Vagina (tissue), 2 donors: ENCODE results near the gene ARHGAP19. TPM values are rescaled to one million over a fixed set of nuclear protein-coding genes. Genes with fewer than 3 reads are reported as not detected.

Experiments
- DNase-seq, 2 donors: peaks; one replicate each; pipeline ENCODE4 v3.0.0-alpha.2; 2017; ENCODE audit errors: extremely low spot score in 2 of 2
- H3K27ac ChIP-seq: fragments of 200-600 bp; sonication (generic); one replicate; pipeline ENCODE4 v1.5.1; 2019
- H3K27me3 ChIP-seq: fragments of 200-600 bp; sonication (generic); one replicate; pipeline ENCODE4 v1.5.1; 2019
- H3K36me3 ChIP-seq, 2 donors: fragments of 200-600 bp; sonication (generic); one replicate each; pipeline ENCODE4 v1.5.1; 2017 to 2019
- H3K4me1 ChIP-seq: fragments of 200-600 bp; sonication (generic); one replicate; pipeline ENCODE4 v1.5.1; 2019
- H3K4me3 ChIP-seq, 2 donors: fragments of 200-600 bp; sonication (generic); 1 replicate in 1 of 2; 2 replicates in 1 of 2; pipeline ENCODE4 v1.5.1; 2016 to 2019
- H3K9me3 ChIP-seq: fragments of 200-600 bp; sonication (generic); one replicate; pipeline ENCODE4 v1.5.1; 2019
- POLR2A ChIP-seq, 2 donors: fragments of 450-650 bp; IDR thresholded peaks; one replicate each; pipeline ENCODE4 v1.6.1; 2017; ENCODE audit warnings: antibody characterized with exemption in 2 of 2, mild to moderate bottlenecking in 2 of 2, moderate library complexity in 2 of 2
- POLR2AphosphoS5 ChIP-seq, 2 donors: sonication (generic); formaldehyde crosslinking; IDR thresholded peaks; one replicate each; pipeline ENCODE4 v1.9.0; 2017; ENCODE audit warnings: antibody characterized with exemption in 2 of 2, mild to moderate bottlenecking in 2 of 2, low read depth in 1 of 2; ENCODE audit not compliant: insufficient read depth in 1 of 2
- intact Hi-C: fragments of 100-400 bp; cut with DNase I; formaldehyde crosslinking; loops from one replicate; pipeline ENCODE4 v1.15.1; 2023
- total RNA-seq: library from RNA; depleted of rRNA; stranded (reverse); fragments of >200 nt; gene quantifications from one replicate; pipeline ENCODE4 v1.2.3, GENCODE V29; 2016
- TF ChIP-seq, protein P1 (sequence below), 3 experiments: fragments of 450-650 bp in 2 of 3; fragments of 200-600 bp in 1 of 3; sonication (generic) in 1 of 3; IDR thresholded peaks; one replicate each; pipeline ENCODE4 v1.5.1; 2017 to 2019; ENCODE audit warnings: antibody characterized with exemption in 3 of 3, mild to moderate bottlenecking in 2 of 3, moderate library complexity in 2 of 3

Gene ARHGAP19
- total RNA-seq, 1 donor from 2014 or later = 3.9 TPM

DNA sequence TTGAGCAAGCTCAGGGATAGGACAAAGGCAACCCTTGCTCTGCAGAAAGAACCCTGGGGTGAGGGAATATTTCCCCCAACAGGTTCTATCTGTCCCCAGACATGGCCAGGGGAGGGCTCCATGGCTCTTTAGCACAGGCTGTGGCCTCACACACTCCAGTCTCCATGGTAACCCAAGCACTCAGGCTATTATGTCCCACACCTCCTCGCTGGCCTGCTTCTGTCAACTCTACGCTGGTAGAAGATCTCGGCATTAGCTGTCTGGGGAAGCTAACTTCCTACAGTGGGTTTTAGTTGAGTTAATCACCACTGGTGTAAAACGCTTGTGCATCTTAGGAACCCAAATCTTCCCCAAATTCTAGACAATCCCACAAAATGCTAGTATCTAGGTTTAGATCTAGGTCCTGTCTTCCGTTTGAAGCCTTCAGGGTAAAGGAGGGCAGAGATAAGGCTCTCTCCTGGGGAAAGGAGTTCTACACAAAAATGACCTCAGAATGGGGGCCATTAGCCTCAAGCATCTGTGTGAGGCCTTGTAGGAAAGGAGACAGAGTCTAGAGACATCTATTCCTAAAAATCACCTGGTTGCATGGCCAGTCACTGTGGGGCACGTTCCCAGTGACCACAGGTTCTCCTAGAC, 70.0 kb downstream of the ARHGAP19 start:
- no peaks in the 10 kb centered on the region for H3K27me3 ChIP-seq
- TF ChIP-seq, protein P1, sequence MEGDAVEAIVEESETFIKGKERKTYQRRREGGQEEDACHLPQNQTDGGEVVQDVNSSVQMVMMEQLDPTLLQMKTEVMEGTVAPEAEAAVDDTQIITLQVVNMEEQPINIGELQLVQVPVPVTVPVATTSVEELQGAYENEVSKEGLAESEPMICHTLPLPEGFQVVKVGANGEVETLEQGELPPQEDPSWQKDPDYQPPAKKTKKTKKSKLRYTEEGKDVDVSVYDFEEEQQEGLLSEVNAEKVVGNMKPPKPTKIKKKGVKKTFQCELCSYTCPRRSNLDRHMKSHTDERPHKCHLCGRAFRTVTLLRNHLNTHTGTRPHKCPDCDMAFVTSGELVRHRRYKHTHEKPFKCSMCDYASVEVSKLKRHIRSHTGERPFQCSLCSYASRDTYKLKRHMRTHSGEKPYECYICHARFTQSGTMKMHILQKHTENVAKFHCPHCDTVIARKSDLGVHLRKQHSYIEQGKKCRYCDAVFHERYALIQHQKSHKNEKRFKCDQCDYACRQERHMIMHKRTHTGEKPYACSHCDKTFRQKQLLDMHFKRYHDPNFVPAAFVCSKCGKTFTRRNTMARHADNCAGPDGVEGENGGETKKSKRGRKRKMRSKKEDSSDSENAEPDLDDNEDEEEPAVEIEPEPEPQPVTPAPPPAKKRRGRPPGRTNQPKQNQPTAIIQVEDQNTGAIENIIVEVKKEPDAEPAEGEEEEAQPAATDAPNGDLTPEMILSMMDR (IDR thresholded peaks at IDR 0.05) = no peak
- TF ChIP-seq POLR2AphosphoS5 (IDR thresholded peaks at IDR 0.05; ENCODE audit: insufficient read depth in 1 of 2, low read depth in 1 of 2) (no peak), POLR2A (IDR thresholded peaks at IDR 0.05) (no peak)
- no peak for DNase-seq
- no peaks in the 10 kb centered on the region for H3K9me3 ChIP-seq
- no peak overlapping the region for H3K4me3 ChIP-seq
- no peak overlapping the region for H3K27ac ChIP-seq
- intact Hi-C loops = no loop called here
- peaks cover 0 to 9% of the 10 kb centered on the region in 2 donors for H3K36me3 ChIP-seq
- H3K4me1 ChIP-seq = no peaks in the 10 kb centered on the region

DNA sequence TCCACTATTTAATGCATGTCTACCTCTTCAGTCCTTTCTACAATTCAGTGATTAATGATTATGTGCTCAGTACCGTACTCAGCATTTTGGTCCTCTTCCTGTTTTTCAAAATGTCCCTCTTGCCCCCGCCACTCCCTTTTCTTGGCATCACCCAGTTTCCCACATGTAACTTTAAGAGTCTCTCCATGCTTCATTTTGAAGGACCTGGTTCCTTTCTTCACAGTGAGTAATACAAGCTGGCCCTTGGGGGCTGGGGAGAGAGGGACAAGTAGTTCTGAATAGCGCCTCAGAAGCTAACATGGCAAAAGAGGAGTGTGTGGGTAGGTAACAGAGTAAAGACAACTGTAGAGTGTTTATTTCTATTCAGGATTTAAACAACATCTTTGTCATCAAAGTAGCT, 72.1 kb downstream of the ARHGAP19 start:
- Histone ChIP-seq H3K27ac (no peak overlapping the region), H3K36me3 (peaks cover 0 to 7% of the 10 kb centered on the region in 2 donors), H3K4me1 (no peaks in the 10 kb centered on the region), H3K9me3 (no peaks in the 10 kb centered on the region), H3K27me3 (no peaks in the 10 kb centered on the region), H3K4me3 (no peak overlapping the region)
- no peak for DNase-seq
- intact Hi-C loops = no loop called here
- no peak for TF ChIP-seq POLR2AphosphoS5 (IDR thresholded peaks at IDR 0.05; ENCODE audit: insufficient read depth in 1 of 2, low read depth in 1 of 2)
- TF ChIP-seq, protein P1 (IDR thresholded peaks at IDR 0.05) = no peak
- no peak for TF ChIP-seq POLR2A (IDR thresholded peaks at IDR 0.05)

DNA sequence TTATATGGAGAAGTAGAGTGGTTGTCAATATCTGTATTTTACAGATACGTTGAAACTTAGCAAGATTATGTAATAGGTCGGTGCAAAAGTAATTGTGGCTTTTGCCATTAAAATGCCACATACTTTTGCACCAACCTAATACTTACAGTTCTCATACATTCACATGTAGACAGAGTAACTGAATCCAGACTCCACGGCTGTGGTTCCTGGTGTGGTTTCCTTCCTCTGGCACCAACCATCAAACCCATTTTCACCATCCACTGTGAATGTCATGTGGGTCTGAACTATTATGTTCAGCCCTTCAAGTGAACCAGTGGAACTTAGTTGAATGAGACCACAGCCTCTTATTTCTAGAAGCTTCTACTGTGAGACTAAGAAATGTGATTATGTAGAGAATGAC, 75.1 kb downstream of the ARHGAP19 start:
- no peaks in the 10 kb centered on the region for H3K27me3 ChIP-seq
- no peak overlapping the region for H3K27ac ChIP-seq
- TF ChIP-seq POLR2AphosphoS5 (IDR thresholded peaks at IDR 0.05; ENCODE audit: insufficient read depth in 1 of 2, low read depth in 1 of 2) (no peak), POLR2A (IDR thresholded peaks at IDR 0.05) (no peak)
- TF ChIP-seq, protein P1 (IDR thresholded peaks at IDR 0.05) = no peak
- H3K4me3 ChIP-seq = no peak overlapping the region
- DNase-seq = no peak
- intact Hi-C loops = no loop called here
- no peaks in the 10 kb centered on the region for H3K4me1 ChIP-seq
- H3K36me3 ChIP-seq = no peaks in the 10 kb centered on the region
- no peaks in the 10 kb centered on the region for H3K9me3 ChIP-seq

- TF ChIP-seq POLR2AphosphoS5 (IDR thresholded peaks at IDR 0.05; ENCODE audit: insufficient read depth in 1 of 2, low read depth in 1 of 2) (no peak), POLR2A (IDR thresholded peaks at IDR 0.05) (no peak)
- TF ChIP-seq, protein P1 (IDR thresholded peaks at IDR 0.05) = no peak
- intact Hi-C loops = no loop called here
- no peaks in the 10 kb centered on the region for H3K4me1 ChIP-seq
- DNase-seq = no peak
- no peaks in the 10 kb centered on the region for H3K9me3 ChIP-seq
- H3K27ac ChIP-seq = no peak overlapping the region
- H3K27me3 ChIP-seq = no peaks in the 10 kb centered on the region
- no peaks in the 10 kb centered on the region for H3K36me3 ChIP-seq
- no peak overlapping the region for H3K4me3 ChIP-seq
Measured at GRCh38 chr10:97215619-97216260, 76.7 kb downstream of the ARHGAP19 start.

DNA sequence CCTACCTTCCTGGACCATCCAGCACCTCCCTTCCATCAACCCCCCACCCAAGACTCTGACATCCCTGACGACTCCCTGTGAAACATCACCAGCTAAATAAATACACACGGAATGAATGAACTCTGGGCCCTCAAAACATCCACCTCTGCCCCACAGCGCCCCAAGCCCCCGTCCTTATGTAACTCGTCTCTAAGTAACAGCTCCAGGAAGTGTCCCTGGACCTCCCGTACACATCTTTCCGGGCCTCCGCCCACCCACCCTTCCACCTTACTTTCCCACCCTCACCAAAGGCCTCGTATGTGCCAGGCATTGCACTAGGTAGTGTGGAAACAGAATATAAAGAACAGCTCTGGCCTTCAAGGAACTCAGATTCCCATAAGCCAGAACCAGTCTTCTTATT, 79.0 kb downstream of the ARHGAP19 start:
- H3K36me3 ChIP-seq = no peaks in the 10 kb centered on the region
- H3K9me3 ChIP-seq = no peaks in the 10 kb centered on the region
- H3K27me3 ChIP-seq = no peaks in the 10 kb centered on the region
- H3K27ac ChIP-seq = no peak overlapping the region
- no peak for DNase-seq
- no peaks in the 10 kb centered on the region for H3K4me1 ChIP-seq
- H3K4me3 ChIP-seq = no peak overlapping the region
- TF ChIP-seq, protein P1 (IDR thresholded peaks at IDR 0.05) = no peak
- no peak for TF ChIP-seq POLR2A (IDR thresholded peaks at IDR 0.05)
- no peak for TF ChIP-seq POLR2AphosphoS5 (IDR thresholded peaks at IDR 0.05; ENCODE audit: insufficient read depth in 1 of 2, low read depth in 1 of 2)
- intact Hi-C loops = no loop called here
